Stomach (tissue), 4 donors: Measurements from ENCODE around the gene DIS3L.

Experiments used
- CTCF ChIP-seq, 7 experiments: fragments of 450-650 bp in 4 of 7; fragments of 200-600 bp in 3 of 7; sonication (generic) in 3 of 7; IDR thresholded peaks; one replicate each; pipeline ENCODE4 v1.5.1; 2016 to 2019; ENCODE audit warnings: antibody characterized with exemption in 7 of 7, control low read depth in 2 of 7, mild to moderate bottlenecking in 1 of 7
- POLR2A ChIP-seq, 4 donors: fragments of 450-650 bp; IDR thresholded peaks; one replicate each; pipeline ENCODE4 v1.6.1; 2016; ENCODE audit warnings: antibody characterized with exemption in 4 of 4, control low read depth in 2 of 4, mild to moderate bottlenecking in 1 of 4, moderate library complexity in 1 of 4

- TF ChIP-seq CTCF (IDR thresholded peaks at IDR 0.05) (no peak), POLR2A (IDR thresholded peaks at IDR 0.05) (no peak)
Measured at GRCh38 chr15:66288093-66288492, 5.3 kb upstream of the DIS3L start.
